ENCODE measurements around the gene FAM221B. TPM values are rescaled to one million over a fixed set of nuclear protein-coding genes. Genes with fewer than 3 reads are reported as not detected.

Gene FAM221B
- total and polyA plus RNA-seq, 2 of the 4 experiments (the other 2 are of a cell fraction) = not detected

- Histone ChIP-seq H2BK5ac (ENCODE audit: low read depth, low read length, poor library complexity, severe bottlenecking) (peak overlapping the region; percentile 70), H2BK120ac (ENCODE audit: low read depth, low read length) (peak overlapping the region; percentile 16; the same call in 1 of the 2 replicates), H3K79me1 (ENCODE audit: low read depth in 1 of 2, low read length in 2 of 2) (peaks cover 10 to 21% of the 10 kb centered on the region in 2 experiments; a peak in 3 of 4 replicates), H4K8ac (ENCODE audit: low read depth in 2 of 2, low read length in 2 of 2) (peak overlapping the region; percentile 33 to 89), H3K36me3 (ENCODE audit: control insufficient read depth, insufficient read depth, low read length) (peaks cover 2% of the 10 kb centered on the region; the same call in 1 of the 2 replicates), H4K5ac (ENCODE audit: low read depth, low read length) (peak overlapping the region; percentile 0), H2AFZ (replicated peaks; ENCODE audit: low read length, poor library complexity) (peak overlapping the region; percentile 94), H2AK9ac (replicated peaks; ENCODE audit: low read depth, low read length, poor library complexity) (peak overlapping the region; percentile 85), H3K14ac (replicated peaks; ENCODE audit: low read depth, low read length) (0 out of 2 replicates have a peak overlapping the region, but pooled peaks have one; percentile 34), H3K27me3 (ENCODE audit: control insufficient read depth, insufficient read depth, low read length) (peaks cover 6% of the 10 kb centered on the region; the same call in 1 of the 2 replicates), H2BK20ac (ENCODE audit: low read depth, low read length) (no peak overlapping the region), H3K9ac (ENCODE audit: low read depth, low read length) (peak overlapping the region; percentile 77), H3K56ac (ENCODE audit: extremely low read depth, insufficient read depth, low read length) (peak overlapping the region; percentile 69; the same call in 1 of the 2 replicates), H3K9me3 (ENCODE audit: control insufficient read depth, insufficient read depth, low read length) (no peaks in the 10 kb centered on the region), H3K18ac (ENCODE audit: low read depth, low read length) (no peak overlapping the region), H3K4me1 (ENCODE audit: control insufficient read depth, insufficient read depth, low read length) (no peaks in the 10 kb centered on the region; the same call in 1 of the 2 replicates), H3K9me1 (ENCODE audit: insufficient read depth, low read length) (peaks cover 6% of the 10 kb centered on the region; the same call in 1 of the 2 replicates), H3K4ac (ENCODE audit: low read depth, low read length) (peak overlapping the region; percentile 83), H3K23ac (ENCODE audit: low read depth, low read length) (peak overlapping the region; percentile 83), H3K4me2 (ENCODE audit: low read depth, low read length) (peak overlapping the region; percentile 82), H3K4me3 (ENCODE audit: insufficient read depth, low read depth, low read length) (peak overlapping the region; percentile 76), H2BK15ac (ENCODE audit: low read depth, low read length) (no peak overlapping the region), H2AK5ac (ENCODE audit: low read depth, low read length) (peak overlapping the region; percentile 54), H4K20me1 (ENCODE audit: insufficient read depth, low read length) (peaks cover 5% of the 10 kb centered on the region), H4K91ac (ENCODE audit: insufficient read depth, low read depth, low read length) (peak overlapping the region; percentile 51), H3K27ac (ENCODE audit: insufficient read depth, low read length) (peak overlapping the region; percentile 83)
- DNase-seq (peak; percentile 41), ATAC-seq (ENCODE audit: low read depth) (peak; percentile 34)
- no TSS peak for BruUV-seq (replicated peaks)
- in situ Hi-C loops (cut with MboI; ENCODE audit: low sequenced_read_pairs) (no loop called here), intact Hi-C loops (cut with micrococcal nuclease) (loop anchor here (10.0 kb wide), 1 partner anchor 159 kb away; the partner anchor contains the start of genes CCDC107, RMRP and SIT1), dilution Hi-C loops (cut with HindIII; ENCODE audit: low sequenced_read_pairs, unreplicated experiment) (no loop called here)
- CTCF ChIA-PET = interaction anchor here (1.0 to 2.1 kb wide), 3 partner anchors 12 to 68 kb away, joined by 3 to 10 read pairs (median 5); no protein-coding TSS in a partner anchor
- POLR2A ChIA-PET (ENCODE audit: unreplicated experiment) = no interaction called here
- WGBS, 2 experiments (ENCODE audit: extremely low coverage in 2 of 2, insufficient read length in 1 of 2) = 0% methylated on average over 22 of the region's 29 CpGs; no CpG with 5 or more reads in 1 of the 2 experiments
- TF ChIP-seq CTCF (conservative IDR thresholded peaks at IDR 0.05; ENCODE audit: low read depth, low read length) (peak; percentile 34; the same call in 1 of the 2 replicates), CHD1 (IDR thresholded peaks at IDR 0.05; ENCODE audit: low read depth, low read length) (no peak), CEBPB (IDR thresholded peaks at IDR 0.05; ENCODE audit: low read depth, low read length) (peak; percentile 57; the same call in 1 of the 2 replicates), RCOR1 (IDR thresholded peaks at IDR 0.05; ENCODE audit: insufficient replicate concordance, low read length) (no peak), SMC3 (IDR thresholded peaks at IDR 0.05; ENCODE audit: low read depth, low read length) (peak; percentile 27; the same call in 1 of the 2 replicates), POLR2A (IDR thresholded peaks at IDR 0.05; ENCODE audit: low read depth, low read length) (no peak; the same call in 1 of the 2 replicates), MAZ (IDR thresholded peaks at IDR 0.05; ENCODE audit: borderline replicate concordance, low read depth, low read length) (no peak), FOS (IDR thresholded peaks at IDR 0.05; ENCODE audit: low read depth, low read length) (no peak), MXI1 (IDR thresholded peaks at IDR 0.05; ENCODE audit: borderline replicate concordance, low read depth, low read length) (no peak), MAFK (IDR thresholded peaks at IDR 0.05; ENCODE audit: low read depth, low read length) (no peak), BHLHE40 (IDR thresholded peaks at IDR 0.05; ENCODE audit: low read depth, low read length) (no peak)
- TF ChIP-seq, protein P1, sequence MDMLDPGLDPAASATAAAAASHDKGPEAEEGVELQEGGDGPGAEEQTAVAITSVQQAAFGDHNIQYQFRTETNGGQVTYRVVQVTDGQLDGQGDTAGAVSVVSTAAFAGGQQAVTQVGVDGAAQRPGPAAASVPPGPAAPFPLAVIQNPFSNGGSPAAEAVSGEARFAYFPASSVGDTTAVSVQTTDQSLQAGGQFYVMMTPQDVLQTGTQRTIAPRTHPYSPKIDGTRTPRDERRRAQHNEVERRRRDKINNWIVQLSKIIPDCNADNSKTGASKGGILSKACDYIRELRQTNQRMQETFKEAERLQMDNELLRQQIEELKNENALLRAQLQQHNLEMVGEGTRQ (IDR thresholded peaks at IDR 0.05; ENCODE audit: low read depth, low read length) = no peak
- TF ChIP-seq, protein P2, sequence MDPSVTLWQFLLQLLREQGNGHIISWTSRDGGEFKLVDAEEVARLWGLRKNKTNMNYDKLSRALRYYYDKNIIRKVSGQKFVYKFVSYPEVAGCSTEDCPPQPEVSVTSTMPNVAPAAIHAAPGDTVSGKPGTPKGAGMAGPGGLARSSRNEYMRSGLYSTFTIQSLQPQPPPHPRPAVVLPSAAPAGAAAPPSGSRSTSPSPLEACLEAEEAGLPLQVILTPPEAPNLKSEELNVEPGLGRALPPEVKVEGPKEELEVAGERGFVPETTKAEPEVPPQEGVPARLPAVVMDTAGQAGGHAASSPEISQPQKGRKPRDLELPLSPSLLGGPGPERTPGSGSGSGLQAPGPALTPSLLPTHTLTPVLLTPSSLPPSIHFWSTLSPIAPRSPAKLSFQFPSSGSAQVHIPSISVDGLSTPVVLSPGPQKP (IDR thresholded peaks at IDR 0.05; ENCODE audit: borderline replicate concordance, low read depth, low read length) = no peak
Observed at GRCh38 chr9:35814106-35814840, 14.3 kb downstream of the FAM221B start.
